ENCODE data around the gene LCMT1.
"Not testable (repeated sequence)": the region's sequence is repeated elsewhere in the genome, so short reads cannot be mapped to it uniquely, and the experiment has no call there.

LCMT1 gene

DNA sequence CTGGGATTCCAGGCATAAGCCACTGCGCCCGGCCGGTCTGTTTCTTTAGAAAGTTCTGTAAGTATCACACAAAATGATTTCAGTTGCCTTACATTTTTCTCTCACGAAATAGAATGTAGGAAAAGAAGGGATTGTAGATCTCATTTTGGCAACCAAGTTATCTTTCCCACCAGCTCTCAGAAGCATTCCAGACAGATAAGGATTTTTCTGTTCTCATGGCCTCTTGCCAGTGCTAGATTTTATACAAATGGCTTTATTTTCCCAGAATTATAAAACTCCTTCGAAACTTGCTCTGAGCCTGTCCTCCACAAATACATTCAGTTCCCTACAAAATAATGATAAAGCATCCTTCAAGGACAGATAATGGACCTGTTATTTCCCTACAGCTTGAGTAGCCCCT, 46.9 kb downstream of the LCMT1 start:
- no peak overlapping the region for H3K4me3 ChIP-seq (ENCODE audit: low read depth, low read length)
- no peak for TF ChIP-seq CTCF (IDR thresholded peaks at IDR 0.05; ENCODE audit: insufficient read depth, low read depth, low read length, missing control alignments)
- no peak for DNase-seq (ENCODE audit: low read depth)

DNA sequence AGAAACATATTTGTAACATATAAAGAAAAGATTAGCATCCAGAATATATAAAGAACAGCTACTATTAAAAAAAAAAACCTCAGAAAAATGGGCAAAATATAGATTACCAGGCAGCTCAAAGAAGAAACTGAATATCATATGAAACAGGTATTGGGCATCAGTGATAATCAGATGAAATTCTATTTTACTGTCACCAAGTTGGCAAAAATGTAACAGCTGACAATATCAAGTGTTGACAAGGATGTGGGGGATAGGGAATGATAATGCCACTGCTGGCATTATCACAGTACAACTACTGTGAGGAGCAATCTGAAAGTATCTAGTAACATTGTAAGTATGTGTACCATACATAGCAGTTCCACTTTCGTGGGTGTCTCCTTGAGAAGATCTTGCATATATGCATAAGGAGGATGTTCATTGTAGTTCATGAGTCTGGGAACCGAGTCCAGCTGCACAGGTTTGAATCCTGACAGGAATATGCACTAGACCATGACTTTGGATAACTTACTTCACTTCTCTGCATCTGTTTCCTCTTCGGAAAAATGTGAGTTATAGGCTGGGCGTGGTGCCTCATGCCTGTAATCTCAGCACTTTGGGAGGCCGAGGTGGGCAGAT, 50.3 kb downstream of the LCMT1 start:
- H3K4me3 ChIP-seq (ENCODE audit: low read depth, low read length): no peak overlapping the region
- DNase-seq (ENCODE audit: low read depth): no peak
- TF ChIP-seq CTCF (IDR thresholded peaks at IDR 0.05; ENCODE audit: insufficient read depth, low read depth, low read length, missing control alignments): no peak

GRCh38 chr16:25163683-25164082, 52.1 kb downstream of the LCMT1 start:
- H3K4me3 ChIP-seq (ENCODE audit: low read depth, low read length): no peak overlapping the region
- DNase-seq (ENCODE audit: low read depth): no peak
- TF ChIP-seq CTCF (IDR thresholded peaks at IDR 0.05; ENCODE audit: insufficient read depth, low read depth, low read length, missing control alignments): no peak

GRCh38 chr16:25165284-25165683, 53.7 kb downstream of the LCMT1 start:
- TF ChIP-seq CTCF (IDR thresholded peaks at IDR 0.05; ENCODE audit: insufficient read depth, low read depth, low read length, missing control alignments): no peak
- no peak overlapping the region for H3K4me3 ChIP-seq (ENCODE audit: low read depth, low read length)
- DNase-seq (ENCODE audit: low read depth): no peak

DNA sequence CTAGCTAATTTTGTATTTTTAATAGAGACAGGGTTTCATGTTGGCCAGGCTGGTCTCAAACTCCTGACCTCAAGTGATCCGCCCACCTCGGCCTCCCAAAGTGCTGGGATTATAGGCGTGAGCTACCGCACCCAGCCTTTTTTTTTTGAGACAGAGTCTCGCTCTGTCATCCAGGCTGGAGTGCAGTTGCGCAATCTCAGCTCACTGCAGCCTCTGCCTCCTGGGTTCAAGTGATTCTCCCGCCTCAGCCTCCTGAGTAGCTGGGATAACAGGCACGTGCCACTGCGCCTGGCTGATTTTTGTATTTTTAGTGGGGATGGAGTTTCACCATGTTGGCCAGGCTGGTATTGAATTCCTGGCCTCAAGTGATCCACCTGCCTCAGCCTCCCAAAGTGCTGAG, 56.4 kb downstream of the LCMT1 start:
- not testable (repeated sequence) for DNase-seq (ENCODE audit: low read depth); H3K4me3 ChIP-seq (ENCODE audit: low read depth, low read length)

DNA sequence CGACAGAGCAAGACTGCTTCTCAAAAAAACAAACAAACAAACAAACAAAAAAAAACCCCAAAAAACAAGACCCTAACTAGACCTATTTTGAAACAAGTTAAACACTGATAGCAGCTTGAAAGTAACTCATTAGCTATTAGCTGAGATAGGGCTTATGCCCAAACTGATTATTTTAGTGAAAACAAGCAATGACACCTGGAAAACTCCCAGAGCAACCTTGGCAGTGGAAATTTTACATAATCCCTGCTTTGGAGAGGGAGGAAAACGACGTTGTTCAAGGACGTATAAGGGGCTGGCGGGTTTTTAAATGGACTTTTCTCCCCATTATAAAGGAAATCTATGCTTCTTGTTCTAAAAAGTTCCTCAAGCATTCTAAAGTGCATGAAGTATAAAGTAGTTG, 59.8 kb downstream of the LCMT1 start:
- no peak overlapping the region for H3K4me3 ChIP-seq (ENCODE audit: low read depth, low read length)
- DNase-seq (ENCODE audit: low read depth): no peak
- TF ChIP-seq CTCF (IDR thresholded peaks at IDR 0.05; ENCODE audit: insufficient read depth, low read depth, low read length, missing control alignments): no peak

- TF ChIP-seq CTCF (IDR thresholded peaks at IDR 0.05; ENCODE audit: insufficient read depth, low read depth, low read length, missing control alignments): no peak
- H3K4me3 ChIP-seq (ENCODE audit: low read depth, low read length): no peak overlapping the region
- no peak for DNase-seq (ENCODE audit: low read depth)
Observed at GRCh38 chr16:25172831-25173230, 61.3 kb downstream of the LCMT1 start.

Measured in GM12865 (cell line).